SW480 (cell line): ENCODE measurements around the gene TPRG1.

Experiments
- DNase-seq: peaks from one replicate; pipeline ENCODE4 v3.0.0-alpha.2; 2016; ENCODE audit warnings: low spot score

TPRG1 gene

GRCh38 chr3:189232790-189233189 lies 61.0 kb downstream of the TPRG1 start:
- no peak for DNase-seq

- peak; percentile 73 for DNase-seq
Measured at GRCh38 chr3:189233225-189233858, 61.6 kb downstream of the TPRG1 start.

- DNase-seq, result no peak
Measured at GRCh38 chr3:189235214-189235613, 63.4 kb downstream of the TPRG1 start.

- DNase-seq, result no peak
Measured at GRCh38 chr3:189236352-189236751, 64.6 kb downstream of the TPRG1 start.

- no peak for DNase-seq
Measured at GRCh38 chr3:189237526-189237925, 65.8 kb downstream of the TPRG1 start.

GRCh38 chr3:189238071-189238470 lies 66.3 kb downstream of the TPRG1 start:
- DNase-seq, result no peak

GRCh38 chr3:189239616-189240015 lies 67.8 kb downstream of the TPRG1 start:
- DNase-seq, result no peak

- DNase-seq, result no peak
Measured at GRCh38 chr3:189249987-189250386, 78.2 kb downstream of the TPRG1 start.

- DNase-seq, result no peak
Measured at GRCh38 chr3:189258261-189258660, 86.5 kb downstream of the TPRG1 start.

GRCh38 chr3:189260556-189261493 lies 89.1 kb downstream of the TPRG1 start:
- no peak for DNase-seq

- DNase-seq, result no peak
Measured at GRCh38 chr3:189262746-189263145, 91.0 kb downstream of the TPRG1 start.

GRCh38 chr3:189267981-189268613 lies 96.3 kb downstream of the TPRG1 start:
- peak; percentile 37 for DNase-seq

GRCh38 chr3:189269365-189269764 lies 97.6 kb downstream of the TPRG1 start:
- DNase-seq, result no peak

- peak; percentile 85 for DNase-seq
Measured at GRCh38 chr3:189270248-189270832, 98.6 kb downstream of the TPRG1 start.

- DNase-seq, result peak; percentile 43
Measured at GRCh38 chr3:189272500-189273119, 100.8 kb downstream of the TPRG1 start.

- no peak for DNase-seq
Measured at GRCh38 chr3:189273736-189274135, 102.0 kb downstream of the TPRG1 start.

GRCh38 chr3:189275182-189275581 lies 103.4 kb downstream of the TPRG1 start:
- no peak for DNase-seq

- no peak for DNase-seq
Measured at GRCh38 chr3:189275852-189276251, 104.1 kb downstream of the TPRG1 start.

- no peak for DNase-seq
Measured at GRCh38 chr3:189276444-189277219, 104.9 kb downstream of the TPRG1 start.

- no peak for DNase-seq
Measured at GRCh38 chr3:189277711-189278110, 105.9 kb downstream of the TPRG1 start.

- no peak for DNase-seq
Measured at GRCh38 chr3:189278221-189278620, 106.5 kb downstream of the TPRG1 start.
